Measurements from ENCODE around the gene COPRS. TPM values are rescaled to one million over a fixed set of nuclear protein-coding genes. Genes with fewer than 3 reads are reported as not detected.

COPRS gene
- total and polyA plus RNA-seq, 2 of the 8 experiments (the other 6 are each of a cell fraction or from before 2014, with no cell fraction given): 40.9 to 49.3 TPM

GRCh38 chr17:31819578-31819977 is 39.5 kb downstream of the COPRS start:
- Histone ChIP-seq H2BK12ac (ENCODE audit: low read depth, low read length) (no peak overlapping the region), H4K20me1 (replicated peaks in 1 of 2; ENCODE audit: control insufficient read depth in 1 of 2, insufficient read depth in 2 of 2, low read length in 2 of 2) (no peaks in the 10 kb centered on the region), H2BK5ac (ENCODE audit: low read depth, low read length) (no peak overlapping the region), H3K4me3 (ENCODE audit: extremely low read depth in 1 of 4, insufficient read depth in 2 of 4, low read depth in 3 of 4, low read length in 4 of 4) (no peak overlapping the region), H3K4me2 (ENCODE audit: insufficient read depth in 1 of 2, low read depth in 2 of 2, low read length in 2 of 2) (no peak overlapping the region), H3K79me1 (ENCODE audit: low read depth, low read length) (no peaks in the 10 kb centered on the region), H3K9me3 (ENCODE audit: insufficient read depth in 2 of 2, low read depth in 1 of 2, low read length in 1 of 2) (no peaks in the 10 kb centered on the region), H3K27ac (ENCODE audit: low read depth, low read length) (no peak overlapping the region), H3K14ac (ENCODE audit: insufficient read length) (no peak overlapping the region), H2BK20ac (ENCODE audit: low read length) (no peak overlapping the region), H3K56ac (replicated peaks; ENCODE audit: insufficient read length, low read depth, low read length) (no peak overlapping the region), H3K23ac (ENCODE audit: insufficient read length) (no peak overlapping the region), H3K18ac (ENCODE audit: extremely low read depth, low read length) (no peak overlapping the region), H3K79me2 (ENCODE audit: control insufficient read depth in 1 of 2, insufficient read depth in 2 of 2, low read length in 2 of 2) (no peaks in the 10 kb centered on the region), H4K91ac (replicated peaks; ENCODE audit: insufficient read length, low read length) (no peak overlapping the region), H2BK15ac (ENCODE audit: low read length) (no peak overlapping the region), H2AFZ (ENCODE audit: low read length) (no peak overlapping the region), H3K4ac (replicated peaks; ENCODE audit: insufficient read length, low read depth, low read length) (no peak overlapping the region), H3K27me3 (replicated peaks in 1 of 4; ENCODE audit: control insufficient read depth in 3 of 4, extremely low read depth in 1 of 4, insufficient read depth in 3 of 4, low read length in 3 of 4) (no peaks in the 10 kb centered on the region), H2BK120ac (replicated peaks; ENCODE audit: low read depth, low read length) (no peak overlapping the region), H2AK5ac (ENCODE audit: low read depth, low read length) (no peak overlapping the region), H3K36me3 (ENCODE audit: control insufficient read depth in 2 of 4, insufficient read depth in 4 of 4, low read length in 3 of 4) (no peaks in the 10 kb centered on the region), H3K23me2 (ENCODE audit: low read depth, low read length) (no peaks in the 10 kb centered on the region), H4K5ac (ENCODE audit: insufficient read length, low read depth, low read length) (no peak overlapping the region), H3K4me1 (replicated peaks in 1 of 4; ENCODE audit: control insufficient read depth in 3 of 4, insufficient read depth in 4 of 4, low read length in 3 of 4) (no peaks in the 10 kb centered on the region), H3K9ac (replicated peaks in 1 of 4; ENCODE audit: extremely low read depth in 1 of 4, low read depth in 3 of 4, low read length in 3 of 4) (no peak overlapping the region), H4K8ac (ENCODE audit: extremely low read depth, insufficient read depth, low read length) (no peak overlapping the region)
- ChIA-PET POLR2A (ENCODE audit: partially characterized antibody) (no interaction called here), CTCF (ENCODE audit: partially characterized antibody) (interaction anchor here (0.7 kb wide), 1 partner anchor 417 kb away, joined by 4 read pairs; no protein-coding TSS in a partner anchor)
- 96% methylated on average over 5 of the region's 5 CpGs; no CpG with 5 or more reads in 1 of the 2 experiments for WGBS, 2 experiments (ENCODE audit: extremely low coverage in 1 of 2, insufficient coverage in 1 of 2, insufficient read length in 1 of 2, insufficient replicate concordance in 2 of 2, low coverage in 1 of 2, low lambda C conversion rate in 2 of 2, missing lambda C conversion rate in 1 of 2)
- DNase-seq (ENCODE audit: low read depth in 1 of 2, low spot score in 2 of 2): no peak
- FAIRE-seq: no peak
- no peak for TF ChIP-seq CHD2 (IDR thresholded peaks at IDR 0.05; ENCODE audit: low read length)
- TF ChIP-seq EZH2 (IDR thresholded peaks at IDR 0.05; ENCODE audit: low read depth, low read length, severe bottlenecking): no peak
- TF ChIP-seq BCL11A (IDR thresholded peaks at IDR 0.05; ENCODE audit: low read depth in 2 of 2, low read length in 2 of 2): no peak
- TF ChIP-seq SP4 (IDR thresholded peaks at IDR 0.05; ENCODE audit: low read length): no peak
- no peak for TF ChIP-seq KDM4A (IDR thresholded peaks at IDR 0.05; ENCODE audit: low read depth, low read length, severe bottlenecking)
- no peak for TF ChIP-seq ATF3 (IDR thresholded peaks at IDR 0.05; ENCODE audit: insufficient read depth, low read depth, low read length)
- no peak for TF ChIP-seq RXRA (IDR thresholded peaks at IDR 0.05; ENCODE audit: insufficient read depth, low read depth, low read length)
- TF ChIP-seq SIRT6 (IDR thresholded peaks at IDR 0.05; ENCODE audit: low read length): no peak
- no peak for TF ChIP-seq NRF1 (IDR thresholded peaks at IDR 0.05; ENCODE audit: low read depth, low read length)
- TF ChIP-seq HDAC2 (IDR thresholded peaks at IDR 0.05; ENCODE audit: borderline replicate concordance in 1 of 2, low read depth in 2 of 2, low read length in 2 of 2): no peak
- no peak for TF ChIP-seq GTF2F1 (IDR thresholded peaks at IDR 0.05; ENCODE audit: borderline replicate concordance, low read depth, low read length)
- TF ChIP-seq MAFK (IDR thresholded peaks at IDR 0.05; ENCODE audit: low read depth, low read length): no peak
